ENCODE data around the gene SPACA6. TPM values are rescaled to one million over a fixed set of nuclear protein-coding genes. Genes with fewer than 3 reads are reported as not detected.
A peak's percentile ranks its signal among the peaks of the same experiment; 100 is the strongest.

SPACA6 gene
- total RNA-seq, 1 experiment from 2014 or later, result 29.5 TPM

- Histone ChIP-seq H3K4me2 (peak overlapping the region; percentile 79), H4K20me1 (ENCODE audit: insufficient read depth) (peaks cover 4% of the 10 kb centered on the region; the same call in 1 of the 2 replicates), H3K27me3 (ENCODE audit: insufficient read depth, low read depth) (no peaks in the 10 kb centered on the region; the same call in 1 of the 2 replicates), H3K9me3 (ENCODE audit: insufficient read depth, low read depth) (no peaks in the 10 kb centered on the region), H3F3A (ENCODE audit: insufficient read depth, low read depth) (peaks cover 18% of the 10 kb centered on the region; the same call in 1 of the 2 replicates), H3K27ac (no peak overlapping the region; the same call in 1 of the 2 replicates), H3K79me2 (ENCODE audit: low read depth) (peaks cover 32% of the 10 kb centered on the region), H3K4me3 (peak overlapping the region; percentile 89), H2AFZ (peak overlapping the region; percentile 82), H3K36me3 (ENCODE audit: low read depth) (no peaks in the 10 kb centered on the region), H3K4me1 (replicated peaks; ENCODE audit: insufficient read depth) (peaks cover 29% of the 10 kb centered on the region), H3K9me2 (ENCODE audit: insufficient read depth) (no peaks in the 10 kb centered on the region)
- TSS peak; percentile 44 for BruUV-seq (replicated peaks)
- TF ChIP-seq, protein P1, sequence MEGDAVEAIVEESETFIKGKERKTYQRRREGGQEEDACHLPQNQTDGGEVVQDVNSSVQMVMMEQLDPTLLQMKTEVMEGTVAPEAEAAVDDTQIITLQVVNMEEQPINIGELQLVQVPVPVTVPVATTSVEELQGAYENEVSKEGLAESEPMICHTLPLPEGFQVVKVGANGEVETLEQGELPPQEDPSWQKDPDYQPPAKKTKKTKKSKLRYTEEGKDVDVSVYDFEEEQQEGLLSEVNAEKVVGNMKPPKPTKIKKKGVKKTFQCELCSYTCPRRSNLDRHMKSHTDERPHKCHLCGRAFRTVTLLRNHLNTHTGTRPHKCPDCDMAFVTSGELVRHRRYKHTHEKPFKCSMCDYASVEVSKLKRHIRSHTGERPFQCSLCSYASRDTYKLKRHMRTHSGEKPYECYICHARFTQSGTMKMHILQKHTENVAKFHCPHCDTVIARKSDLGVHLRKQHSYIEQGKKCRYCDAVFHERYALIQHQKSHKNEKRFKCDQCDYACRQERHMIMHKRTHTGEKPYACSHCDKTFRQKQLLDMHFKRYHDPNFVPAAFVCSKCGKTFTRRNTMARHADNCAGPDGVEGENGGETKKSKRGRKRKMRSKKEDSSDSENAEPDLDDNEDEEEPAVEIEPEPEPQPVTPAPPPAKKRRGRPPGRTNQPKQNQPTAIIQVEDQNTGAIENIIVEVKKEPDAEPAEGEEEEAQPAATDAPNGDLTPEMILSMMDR (conservative IDR thresholded peaks at IDR 0.05), result no peak
- TF ChIP-seq EZH2 (IDR thresholded peaks at IDR 0.05; ENCODE audit: low read depth), result no peak
- intact Hi-C loops (cut with micrococcal nuclease; ENCODE audit: unreplicated experiment), result loop anchor here (5.0 to 10.0 kb wide), 2 partner anchors 323 to 914 kb away; partner anchors contain the start of genes CLDND2 and ETFB
- peak; percentile 54 to 71 for DNase-seq
- CTCF ChIA-PET, result interaction anchor here (0.5 to 1.0 kb wide), 8 partner anchors 16 to 812 kb away, joined by 3 to 12 read pairs (median 4); no protein-coding TSS in a partner anchor
- POLR2A ChIA-PET (ENCODE audit: unreplicated experiment), result interaction anchor here (0.6 to 1.4 kb wide), 4 partner anchors 14 to 938 kb away, joined by 4 to 35 read pairs (median 9); partner anchors contain the start of gene PPP2R1A
Measured at GRCh38 chr19:51687791-51688670, 5.1 kb upstream of the SPACA6 start.

- intact Hi-C loops (cut with micrococcal nuclease; ENCODE audit: unreplicated experiment), result loop anchor here (1.0 to 10.0 kb wide), 3 partner anchors 13 to 913 kb away; partner anchors contain the start of genes CLDND2 and ETFB
- Histone ChIP-seq H3K27ac (no peak overlapping the region; the same call in 1 of the 2 replicates), H3K9me3 (ENCODE audit: insufficient read depth, low read depth) (no peaks in the 10 kb centered on the region), H3K27me3 (ENCODE audit: insufficient read depth, low read depth) (no peaks in the 10 kb centered on the region), H3K4me3 (peak overlapping the region; percentile 89), H3K79me2 (ENCODE audit: low read depth) (peaks cover 37% of the 10 kb centered on the region), H3F3A (ENCODE audit: insufficient read depth, low read depth) (peaks cover 18% of the 10 kb centered on the region; the same call in 1 of the 2 replicates), H3K4me2 (peak overlapping the region; percentile 79), H3K9me2 (ENCODE audit: insufficient read depth) (no peaks in the 10 kb centered on the region), H3K36me3 (ENCODE audit: low read depth) (no peaks in the 10 kb centered on the region), H4K20me1 (ENCODE audit: insufficient read depth) (peaks cover 13% of the 10 kb centered on the region; the same call in 1 of the 2 replicates), H3K4me1 (replicated peaks; ENCODE audit: insufficient read depth) (peaks cover 29% of the 10 kb centered on the region), H2AFZ (peak overlapping the region; percentile 82)
- BruUV-seq (replicated peaks), result no TSS peak
- TF ChIP-seq, protein P1 (conservative IDR thresholded peaks at IDR 0.05), result peak; percentile 33; the same call in 1 of the 2 replicates
- no peak for TF ChIP-seq EZH2 (IDR thresholded peaks at IDR 0.05; ENCODE audit: low read depth)
- DNase-seq, result peak; percentile 72 to 96
- CTCF ChIA-PET, result interaction anchor here (0.7 to 1.0 kb wide), 3 partner anchors 27 to 500 kb away, joined by 3 to 6 read pairs (median 4); no protein-coding TSS in a partner anchor
- POLR2A ChIA-PET (ENCODE audit: unreplicated experiment), result interaction anchor here (0.6 to 1.4 kb wide), 9 partner anchors 14 to 1474 kb away, joined by 3 to 35 read pairs (median 4); partner anchors contain the start of genes PPP2R1A and ZNF175
Measured at GRCh38 chr19:51688671-51689571, 4.2 kb upstream of the SPACA6 start.

All from PC-9 (cell line).